DND-41 (cell line): ENCODE data around the gene EHBP1.

Source experiments
- ATAC-seq: fragments of 200-7000 bp; cut with Tn5 transposase; 3 replicates; pipeline ENCODE4 v1.9.1; 2021; ENCODE audit warnings: low read depth; ENCODE audit not compliant: insufficient read depth
- DNase-seq: peaks from one replicate; pipeline ENCODE4 v3.0.0-alpha.2; 2020
- H2AFZ ChIP-seq: 2 replicates; pipeline ENCODE4 v1.6.0; 2012; ENCODE audit warnings: low read depth, low read length
- H3K27ac ChIP-seq: 2 replicates; pipeline ENCODE4 v1.5.1; 2012; ENCODE audit warnings: low read length, inconsistent platforms
- H3K27me3 ChIP-seq: fragments of 200-600 bp; sonication (generic); 2 replicates; pipeline ENCODE4 v1.6.0; 2012; ENCODE audit warnings: low read length, mild to moderate bottlenecking, inconsistent platforms; ENCODE audit not compliant: insufficient read depth, poor library complexity
- H3K36me3 ChIP-seq: 2 replicates; pipeline ENCODE4 v1.5.1; 2012; ENCODE audit warnings: low read length, inconsistent platforms; ENCODE audit not compliant: insufficient read depth
- H3K4me1 ChIP-seq: 2 replicates; pipeline ENCODE4 v1.5.1; 2012; ENCODE audit warnings: mild to moderate bottlenecking, low read length; ENCODE audit not compliant: insufficient read depth
- H3K4me2 ChIP-seq: 2 replicates; pipeline ENCODE4 v1.6.0; 2012; ENCODE audit warnings: mild to moderate bottlenecking, moderate library complexity, low read length, inconsistent platforms; ENCODE audit not compliant: insufficient read depth
- H3K4me3 ChIP-seq, 2 experiments: fragments of 200-600 bp in 1 of 2; shearing (Covaris generic) in 1 of 2; 2 replicates each; pipeline ENCODE4 v1.5.1; 2012 to 2016; ENCODE audit warnings: inconsistent platforms in 2 of 2, low read length in 2 of 2, mild to moderate bottlenecking in 2 of 2, low read depth in 1 of 2, moderate library complexity in 1 of 2
- H3K79me2 ChIP-seq: 2 replicates; pipeline ENCODE4 v1.6.0; 2012; ENCODE audit warnings: low read length, inconsistent platforms; ENCODE audit not compliant: insufficient read depth
- H3K9ac ChIP-seq: 2 replicates; pipeline ENCODE4 v1.6.0; 2012; ENCODE audit warnings: low read depth, mild to moderate bottlenecking, inconsistent platforms, low read length, moderate library complexity
- H3K9me3 ChIP-seq: 2 replicates; pipeline ENCODE4 v1.5.1; 2012; ENCODE audit warnings: low read length, moderate library complexity, mild to moderate bottlenecking, inconsistent platforms; ENCODE audit not compliant: insufficient read depth, severe bottlenecking
- H4K20me1 ChIP-seq: 2 replicates; pipeline ENCODE4 v1.6.0; 2012; ENCODE audit warnings: low read length; ENCODE audit not compliant: insufficient read depth
- EZH2 ChIP-seq: IDR thresholded peaks from 3 replicates; pipeline ENCODE4 v1.6.1; 2012; ENCODE audit warnings: borderline replicate concordance, low read depth, mild to moderate bottlenecking, moderate library complexity, low read length, inconsistent platforms; ENCODE audit not compliant: severe bottlenecking
- TF ChIP-seq, protein P1 (sequence below): IDR thresholded peaks from 2 replicates; pipeline ENCODE4 v1.5.1; 2012; ENCODE audit warnings: borderline replicate concordance, low read length, moderate library complexity, mild to moderate bottlenecking; ENCODE audit not compliant: poor library complexity, severe bottlenecking; ENCODE audit errors: extremely low read depth

Gene EHBP1

GRCh38 chr2:62874881-62875383 lies 169.4 kb downstream of the EHBP1 start:
- DNase-seq, result no peak
- TF ChIP-seq, protein P1, sequence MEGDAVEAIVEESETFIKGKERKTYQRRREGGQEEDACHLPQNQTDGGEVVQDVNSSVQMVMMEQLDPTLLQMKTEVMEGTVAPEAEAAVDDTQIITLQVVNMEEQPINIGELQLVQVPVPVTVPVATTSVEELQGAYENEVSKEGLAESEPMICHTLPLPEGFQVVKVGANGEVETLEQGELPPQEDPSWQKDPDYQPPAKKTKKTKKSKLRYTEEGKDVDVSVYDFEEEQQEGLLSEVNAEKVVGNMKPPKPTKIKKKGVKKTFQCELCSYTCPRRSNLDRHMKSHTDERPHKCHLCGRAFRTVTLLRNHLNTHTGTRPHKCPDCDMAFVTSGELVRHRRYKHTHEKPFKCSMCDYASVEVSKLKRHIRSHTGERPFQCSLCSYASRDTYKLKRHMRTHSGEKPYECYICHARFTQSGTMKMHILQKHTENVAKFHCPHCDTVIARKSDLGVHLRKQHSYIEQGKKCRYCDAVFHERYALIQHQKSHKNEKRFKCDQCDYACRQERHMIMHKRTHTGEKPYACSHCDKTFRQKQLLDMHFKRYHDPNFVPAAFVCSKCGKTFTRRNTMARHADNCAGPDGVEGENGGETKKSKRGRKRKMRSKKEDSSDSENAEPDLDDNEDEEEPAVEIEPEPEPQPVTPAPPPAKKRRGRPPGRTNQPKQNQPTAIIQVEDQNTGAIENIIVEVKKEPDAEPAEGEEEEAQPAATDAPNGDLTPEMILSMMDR, result no peak
- TF ChIP-seq EZH2, result no peak
- no peak overlapping the region for H3K27ac ChIP-seq

GRCh38 chr2:62881162-62881795 lies 175.8 kb downstream of the EHBP1 start:
- H3K4me1 ChIP-seq, result no peaks in the 10 kb centered on the region
- no peak overlapping the region for H3K27ac ChIP-seq
- no peaks in the 10 kb centered on the region for H3K27me3 ChIP-seq
- H3K4me2 ChIP-seq, result no peak overlapping the region
- H4K20me1 ChIP-seq, result no peaks in the 10 kb centered on the region
- no peak overlapping the region for H2AFZ ChIP-seq
- peaks cover 2% of the 10 kb centered on the region for H3K9me3 ChIP-seq
- H3K4me3 ChIP-seq, result no peak overlapping the region
- no peak overlapping the region for H3K9ac ChIP-seq
- H3K79me2 ChIP-seq, result no peaks in the 10 kb centered on the region
- TF ChIP-seq, protein P1, result no peak
- no peak for TF ChIP-seq EZH2
- H3K36me3 ChIP-seq, result peaks cover 37% of the 10 kb centered on the region
- DNase-seq, result no peak
- ATAC-seq, result no peak

More at GRCh38 chr2:62874881-62875383, 169.4 kb downstream of the EHBP1 start:
- Histone ChIP-seq H3K4me1 (no peaks in the 10 kb centered on the region), H3K79me2 (no peaks in the 10 kb centered on the region), H3K36me3 (peaks cover 60% of the 10 kb centered on the region), H3K27me3 (no peaks in the 10 kb centered on the region), H2AFZ (no peak overlapping the region), H3K9me3 (peaks cover 29% of the 10 kb centered on the region), H3K9ac (no peak overlapping the region), H3K4me2 (no peak overlapping the region), H4K20me1 (no peaks in the 10 kb centered on the region), H3K4me3 (no peak overlapping the region)
- no peak for ATAC-seq

GRCh38 chr2:62883629-62884028 lies 178.1 kb downstream of the EHBP1 start:
- peaks cover 19% of the 10 kb centered on the region for H3K36me3 ChIP-seq
- H3K9ac ChIP-seq, result no peak overlapping the region
- TF ChIP-seq, protein P1, result no peak
- TF ChIP-seq EZH2, result no peak
- no peaks in the 10 kb centered on the region for H4K20me1 ChIP-seq
- no peak overlapping the region for H3K4me2 ChIP-seq
- no peak overlapping the region for H3K27ac ChIP-seq
- no peaks in the 10 kb centered on the region for H3K9me3 ChIP-seq
- H2AFZ ChIP-seq, result no peak overlapping the region
- H3K4me1 ChIP-seq, result no peaks in the 10 kb centered on the region
- no peaks in the 10 kb centered on the region for H3K27me3 ChIP-seq
- DNase-seq (no peak), ATAC-seq (no peak)
- H3K79me2 ChIP-seq, result no peaks in the 10 kb centered on the region
- no peak overlapping the region for H3K4me3 ChIP-seq

- H3K4me1 ChIP-seq, result no peaks in the 10 kb centered on the region
- DNase-seq (no peak), ATAC-seq (no peak)
- H3K27me3 ChIP-seq, result no peaks in the 10 kb centered on the region
- no peak for TF ChIP-seq EZH2
- TF ChIP-seq, protein P1, result no peak
- no peaks in the 10 kb centered on the region for H3K79me2 ChIP-seq
- no peaks in the 10 kb centered on the region for H3K9me3 ChIP-seq
- H3K36me3 ChIP-seq, result peaks cover 18% of the 10 kb centered on the region
- no peak overlapping the region for H3K9ac ChIP-seq
- H3K4me3 ChIP-seq, result no peak overlapping the region
- H4K20me1 ChIP-seq, result no peaks in the 10 kb centered on the region
- H3K27ac ChIP-seq, result no peak overlapping the region
- H2AFZ ChIP-seq, result no peak overlapping the region
- no peak overlapping the region for H3K4me2 ChIP-seq
These were observed 178.6 kb downstream of the EHBP1 start for GRCh38 chr2:62884086-62884485.
